NCI-H1436 treated with DMSO at 0.1 percent for 48 hours (cell line): ENCODE data around the gene CRIM1.

Source experiments
- DNase-seq: peaks from one replicate; lab custom pipeline; 2025; lab: John Stamatoyannopoulos, UW

The CRIM1 gene

GRCh38 chr2:36371928-36372391, 16.4 kb downstream of the CRIM1 start:
- DNase-seq: no peak

GRCh38 chr2:36373149-36373926, 17.8 kb downstream of the CRIM1 start:
- no peak for DNase-seq

- DNase-seq: no peak
Observed at GRCh38 chr2:36374585-36374984, 19.0 kb downstream of the CRIM1 start.

GRCh38 chr2:36376319-36376765, 20.8 kb downstream of the CRIM1 start:
- DNase-seq: no peak

GRCh38 chr2:36376992-36377738, 21.6 kb downstream of the CRIM1 start:
- DNase-seq: no peak

GRCh38 chr2:36379710-36380448, 24.3 kb downstream of the CRIM1 start:
- no peak for DNase-seq

GRCh38 chr2:36380624-36381481, 25.3 kb downstream of the CRIM1 start:
- DNase-seq: no peak

- DNase-seq: no peak
Observed at GRCh38 chr2:36381993-36382392, 26.4 kb downstream of the CRIM1 start.

GRCh38 chr2:36382472-36382871, 26.9 kb downstream of the CRIM1 start:
- no peak for DNase-seq

GRCh38 chr2:36383726-36384125, 28.1 kb downstream of the CRIM1 start:
- no peak for DNase-seq

GRCh38 chr2:36384454-36384853, 28.9 kb downstream of the CRIM1 start:
- DNase-seq: no peak

- DNase-seq: no peak
Observed at GRCh38 chr2:36385603-36386002, 30.0 kb downstream of the CRIM1 start.

GRCh38 chr2:36387258-36387916, 31.8 kb downstream of the CRIM1 start:
- no peak for DNase-seq

- DNase-seq: no peak
Observed at GRCh38 chr2:36388472-36388871, 32.9 kb downstream of the CRIM1 start.

- DNase-seq: no peak
Observed at GRCh38 chr2:36389091-36389564, 33.5 kb downstream of the CRIM1 start.

GRCh38 chr2:36389577-36389976, 34.0 kb downstream of the CRIM1 start:
- no peak for DNase-seq

- DNase-seq: no peak
Observed at GRCh38 chr2:36392571-36393255, 37.1 kb downstream of the CRIM1 start.

- no peak for DNase-seq
Observed at GRCh38 chr2:36393738-36394256, 38.2 kb downstream of the CRIM1 start.

- DNase-seq: no peak
Observed at GRCh38 chr2:36394804-36395203, 39.2 kb downstream of the CRIM1 start.

GRCh38 chr2:36395866-36396265, 40.3 kb downstream of the CRIM1 start:
- no peak for DNase-seq
